Activated CD8-positive, alpha-beta memory T cell treated with anti-CD3 and anti-CD28 coated beads for 1 hour (primary cell): ENCODE data around the gene MYBL2.
"Not testable (repeated sequence)": the region's sequence is repeated elsewhere in the genome, so short reads cannot be mapped to it uniquely, and the experiment has no call there.

Experiments
- DNase-seq, 2 donors: peaks; one replicate each; pipeline ENCODE4 v3.0.0-alpha.2; 2020; ENCODE audit warnings: low read depth in 1 of 2; ENCODE audit errors: extremely low read depth in 1 of 2

Gene MYBL2

DNA sequence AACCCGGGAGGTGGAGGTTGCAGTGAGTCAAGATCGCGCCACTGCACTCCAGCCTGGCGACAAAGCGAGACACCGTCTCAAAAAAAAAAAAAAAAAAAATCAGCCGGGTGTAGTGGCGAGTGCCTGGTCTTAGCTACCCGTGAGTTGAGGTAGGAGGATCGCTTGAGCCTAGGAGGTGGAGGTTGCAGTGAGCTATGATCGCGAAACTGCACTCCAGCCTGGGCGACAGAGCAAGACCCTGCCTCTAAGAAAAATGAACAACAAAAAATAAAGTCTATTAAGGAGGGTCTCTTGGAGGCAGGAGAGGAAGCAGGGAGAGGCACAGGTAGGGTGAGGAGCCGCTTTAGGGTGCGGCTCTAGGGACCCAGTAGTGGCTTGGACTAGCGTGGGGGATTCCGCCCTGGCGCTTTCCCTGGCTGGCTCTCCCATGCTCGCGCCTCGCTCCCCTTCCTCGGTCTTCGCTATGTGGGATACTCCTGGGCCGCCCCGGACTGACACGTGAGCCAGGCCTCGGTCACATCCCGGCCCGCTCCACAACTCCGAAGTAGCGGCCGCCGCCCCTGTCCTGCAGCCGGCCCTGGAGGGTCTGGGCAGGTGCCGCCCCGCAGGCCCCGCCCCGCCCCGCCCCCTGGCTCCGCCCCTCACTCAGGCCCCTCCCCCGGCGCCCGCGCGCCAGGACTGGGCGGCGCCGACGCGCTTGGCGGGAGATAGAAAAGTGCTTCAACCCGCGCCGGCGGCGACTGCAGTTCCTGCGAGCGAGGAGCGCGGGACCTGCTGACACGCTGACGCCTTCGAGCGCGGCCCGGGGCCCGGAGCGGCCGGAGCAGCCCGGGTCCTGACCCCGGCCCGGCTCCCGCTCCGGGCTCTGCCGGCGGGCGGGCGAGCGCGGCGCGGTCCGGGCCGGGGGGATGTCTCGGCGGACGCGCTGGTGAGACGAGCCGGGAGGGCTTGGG is at the start of gene MYBL2:
Gene MYBL2 (plus strand): TSS at position 739 of the 953 bp plus-strand sequence. CDS start 170 bp downstream, at position 909.
- DNase-seq, result peak; percentile 11 to 47

DNA sequence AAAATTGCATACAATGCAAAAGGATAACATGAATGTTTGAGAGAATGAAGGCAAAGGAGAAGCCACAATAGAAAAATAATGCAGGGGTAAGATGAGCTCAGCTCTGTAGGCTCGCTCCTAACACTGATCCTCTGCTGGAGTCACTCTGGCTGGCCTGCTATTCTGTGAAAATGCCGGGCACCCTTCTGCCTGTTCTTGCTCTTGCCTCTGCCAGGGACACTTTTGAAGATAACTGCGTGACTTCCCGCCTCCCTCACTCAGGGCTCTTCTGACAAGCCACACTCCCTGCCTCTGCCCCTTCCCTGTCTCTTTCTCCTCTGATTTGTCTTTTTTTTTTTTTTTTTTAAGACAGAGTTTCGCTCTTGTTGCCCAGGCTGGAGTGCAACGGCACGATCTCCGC is 35.3 kb upstream of the MYBL2 start:
- DNase-seq, result no peak

DNA sequence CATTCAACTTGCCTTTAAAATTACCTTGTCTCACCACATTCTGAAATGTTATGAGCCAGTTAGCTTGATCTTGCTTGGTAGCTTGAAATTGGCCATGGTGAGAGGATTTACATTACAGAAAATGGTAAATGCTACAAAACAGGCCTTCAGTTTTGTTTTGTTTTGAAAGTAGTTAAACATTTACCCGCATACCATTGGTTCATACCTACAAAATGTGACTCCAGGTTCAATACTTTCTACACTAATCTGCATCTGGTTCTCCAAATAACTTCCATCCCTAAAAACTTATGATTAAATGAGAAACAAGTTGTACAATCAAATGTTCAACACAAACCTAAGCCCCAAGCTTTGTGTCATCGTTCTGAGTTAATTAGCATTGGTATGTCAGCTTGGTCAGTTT is 30.5 kb upstream of the MYBL2 start:
- no peak for DNase-seq

DNA sequence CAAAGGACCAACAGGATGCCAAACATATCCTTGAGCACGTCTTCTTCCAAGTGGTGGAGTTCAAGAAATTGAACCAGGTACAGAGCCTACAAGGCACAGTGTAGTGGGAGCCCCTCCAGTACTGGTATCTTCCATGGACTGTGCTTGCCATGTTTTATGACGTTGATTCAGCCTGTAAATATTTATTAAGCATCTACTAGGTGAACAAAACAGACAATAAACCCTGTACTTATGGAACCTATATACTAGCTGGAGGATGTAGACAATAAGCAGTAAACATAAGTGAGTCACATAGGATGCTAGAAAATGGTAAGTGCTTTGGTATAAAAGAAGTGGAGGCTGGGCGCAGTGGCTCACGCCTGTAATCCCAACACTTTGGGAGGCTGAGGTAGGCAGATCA is 24.4 kb upstream of the MYBL2 start:
- DNase-seq, result no peak

DNA sequence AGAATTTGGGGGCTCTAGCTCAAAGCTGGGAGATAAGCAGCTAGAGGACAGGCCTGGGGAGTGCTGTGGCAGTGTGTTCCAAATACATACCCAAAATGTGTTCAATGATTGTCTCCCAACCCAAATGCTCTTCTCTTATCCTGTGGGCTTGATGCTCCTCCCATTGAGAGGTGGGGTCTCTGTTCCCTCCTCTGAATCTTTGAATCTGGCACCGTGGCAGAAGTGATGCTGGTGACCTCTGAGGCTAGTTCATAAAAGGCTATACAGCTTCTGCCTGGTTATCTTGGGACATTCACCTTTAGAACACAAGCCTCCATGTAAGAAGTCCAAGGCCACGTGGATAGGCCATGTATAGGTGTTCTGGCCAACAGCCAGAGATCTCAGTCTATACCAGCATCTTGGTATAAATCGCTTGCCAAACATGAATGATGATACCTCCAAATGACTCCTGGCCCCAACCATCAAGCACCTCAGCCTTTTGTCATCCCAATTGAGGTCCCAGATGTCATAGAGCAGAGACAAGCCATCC is 15.9 kb upstream of the MYBL2 start:
- no peak for DNase-seq

DNA sequence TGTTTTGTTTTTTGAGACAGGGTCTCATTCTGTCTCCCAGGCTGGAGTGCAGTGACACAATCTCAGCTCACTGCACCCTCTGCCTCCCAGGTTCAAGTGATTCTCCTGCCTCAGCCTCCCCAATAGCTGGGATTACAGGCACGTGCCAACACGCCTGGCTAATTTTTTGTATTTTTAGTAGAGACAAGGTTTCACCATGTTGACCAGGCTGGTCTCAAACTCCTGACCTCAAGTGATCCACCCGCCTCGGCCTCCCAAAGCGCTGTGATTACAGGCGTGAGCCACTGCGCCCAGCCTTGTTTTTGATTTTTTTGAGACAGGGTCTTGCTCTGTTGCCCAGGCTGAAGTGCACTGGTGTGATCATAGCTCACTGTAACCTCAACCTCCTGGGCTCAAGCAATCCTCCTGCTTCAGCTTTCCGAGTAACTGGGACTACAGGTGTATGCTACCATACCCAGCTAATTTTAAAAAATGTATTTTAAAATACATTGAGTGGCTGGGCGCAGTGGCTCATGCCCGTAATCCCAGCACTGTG is 15.2 kb upstream of the MYBL2 start:
- not testable (repeated sequence) for DNase-seq

DNA sequence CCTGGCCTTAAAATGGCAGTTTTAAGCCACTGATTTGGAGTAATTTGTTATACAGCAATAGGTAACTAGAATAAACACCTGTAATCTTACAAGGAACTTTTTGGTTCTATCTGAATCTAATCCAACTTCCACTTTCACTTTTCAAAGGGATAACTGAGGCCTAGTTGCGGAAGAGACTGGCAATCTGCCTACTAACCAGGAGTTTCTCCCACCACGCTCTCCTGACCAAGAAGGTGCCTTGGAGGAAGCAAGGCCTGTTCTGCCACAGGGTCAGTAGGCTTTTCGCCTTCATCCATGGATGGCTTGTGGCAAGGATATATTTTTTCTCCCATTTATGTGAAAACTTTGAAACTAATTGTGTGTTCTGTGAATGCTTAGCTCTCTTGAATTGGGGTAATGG is 12.9 kb upstream of the MYBL2 start:
- no peak for DNase-seq

DNA sequence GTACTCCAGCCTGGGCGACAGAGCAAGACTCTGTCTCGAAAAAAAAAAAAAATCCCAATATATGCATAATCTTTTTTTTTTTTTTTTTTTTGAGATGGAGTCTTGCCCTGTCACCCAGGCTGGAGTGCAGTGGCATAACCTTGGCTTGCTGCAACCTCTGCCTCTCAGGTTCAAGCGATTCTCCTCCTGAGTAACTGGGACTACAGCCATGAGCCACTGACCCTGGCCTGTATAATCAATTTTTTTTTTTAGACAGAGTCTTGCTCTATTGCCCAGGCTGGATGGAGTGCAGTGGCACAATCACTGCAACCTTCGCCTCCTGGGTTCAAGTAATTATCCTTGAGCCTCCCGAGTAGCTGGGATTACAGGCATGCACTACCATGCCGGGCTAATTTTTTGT is 11.7 kb upstream of the MYBL2 start:
- not testable (repeated sequence) for DNase-seq

DNA sequence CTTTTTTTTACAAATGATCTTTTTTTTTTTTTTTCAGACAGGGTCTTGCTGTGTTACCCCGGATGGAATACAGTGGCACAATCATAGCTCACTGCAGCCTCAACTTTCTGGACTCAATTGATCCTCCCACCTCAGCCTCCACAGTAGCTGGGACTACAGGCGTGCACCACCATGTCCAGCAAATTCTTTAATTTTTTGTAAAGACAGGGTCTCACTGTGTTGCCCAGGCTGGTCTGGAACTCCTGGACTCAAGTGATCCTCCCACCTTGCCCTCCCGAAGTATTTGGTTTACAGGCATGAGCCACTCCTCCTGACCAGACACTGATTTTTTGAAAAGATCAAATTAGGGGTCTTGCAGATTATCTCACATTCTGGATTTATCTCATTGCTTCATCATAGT is 11.0 kb upstream of the MYBL2 start:
- DNase-seq, result no peak

DNA sequence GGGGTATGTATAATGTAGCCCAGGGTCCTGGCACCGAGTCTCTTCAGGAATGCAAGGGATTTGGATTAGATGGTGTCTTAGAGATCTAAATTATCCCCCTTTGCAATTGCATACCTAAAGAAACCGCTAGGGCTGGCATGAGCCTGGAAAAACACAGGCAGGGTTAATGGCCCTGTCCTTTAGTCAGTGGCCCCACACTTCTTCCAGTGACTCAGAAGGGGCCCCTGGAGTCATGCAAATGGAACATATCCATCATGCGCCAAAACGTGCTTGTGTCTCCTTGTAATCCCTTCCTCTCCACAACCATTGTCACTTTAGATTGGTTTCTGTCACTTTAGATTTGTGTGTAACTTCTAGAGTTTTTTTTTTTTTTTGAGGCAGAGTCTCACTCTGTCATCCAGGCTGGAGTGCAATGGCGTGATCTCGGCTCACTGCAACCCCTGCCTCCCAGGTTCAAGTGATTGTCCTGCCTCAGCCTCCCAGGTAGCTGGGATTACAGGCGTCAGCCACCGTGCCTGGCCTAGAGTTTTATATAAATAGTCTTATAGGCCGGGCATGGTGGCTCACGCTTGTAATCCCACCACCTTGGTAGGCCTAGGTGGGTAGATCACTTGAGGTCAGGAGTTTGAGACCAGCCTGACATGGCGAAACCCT is 8.7 kb upstream of the MYBL2 start:
- DNase-seq, result no peak

DNA sequence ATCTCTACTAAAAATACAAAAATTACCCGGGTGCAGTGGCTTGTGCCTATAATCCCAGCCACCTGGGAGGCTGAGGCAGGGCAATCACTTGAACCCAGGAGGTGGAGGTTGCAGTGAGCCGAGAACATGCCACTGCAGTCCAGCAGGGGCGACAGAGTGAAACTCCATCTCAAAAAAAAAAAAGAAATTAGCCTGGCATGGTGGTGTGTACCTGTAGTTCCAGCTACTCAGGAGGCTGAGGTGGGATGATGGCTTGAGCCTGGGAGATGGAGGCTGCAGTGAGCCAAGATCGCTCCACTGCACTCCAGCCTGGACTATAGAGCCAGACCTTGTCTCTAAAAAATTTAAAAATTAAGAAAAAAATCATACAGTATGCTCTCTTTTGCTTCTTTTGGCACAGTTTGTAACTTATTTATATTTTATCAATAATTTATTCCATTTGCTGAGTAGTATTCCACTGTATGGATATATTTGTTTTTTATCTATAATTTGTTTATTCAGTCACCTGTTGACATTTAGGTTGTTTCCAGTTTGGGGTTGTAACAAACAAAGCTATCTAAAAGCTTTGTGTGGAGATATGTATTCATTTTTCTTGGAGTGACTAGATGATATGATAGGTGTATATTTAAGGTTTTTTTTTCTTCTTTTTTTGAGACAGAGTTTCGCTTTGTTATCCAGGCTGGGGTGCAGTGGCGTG is 8.0 kb upstream of the MYBL2 start:
- DNase-seq, result no peak

DNA sequence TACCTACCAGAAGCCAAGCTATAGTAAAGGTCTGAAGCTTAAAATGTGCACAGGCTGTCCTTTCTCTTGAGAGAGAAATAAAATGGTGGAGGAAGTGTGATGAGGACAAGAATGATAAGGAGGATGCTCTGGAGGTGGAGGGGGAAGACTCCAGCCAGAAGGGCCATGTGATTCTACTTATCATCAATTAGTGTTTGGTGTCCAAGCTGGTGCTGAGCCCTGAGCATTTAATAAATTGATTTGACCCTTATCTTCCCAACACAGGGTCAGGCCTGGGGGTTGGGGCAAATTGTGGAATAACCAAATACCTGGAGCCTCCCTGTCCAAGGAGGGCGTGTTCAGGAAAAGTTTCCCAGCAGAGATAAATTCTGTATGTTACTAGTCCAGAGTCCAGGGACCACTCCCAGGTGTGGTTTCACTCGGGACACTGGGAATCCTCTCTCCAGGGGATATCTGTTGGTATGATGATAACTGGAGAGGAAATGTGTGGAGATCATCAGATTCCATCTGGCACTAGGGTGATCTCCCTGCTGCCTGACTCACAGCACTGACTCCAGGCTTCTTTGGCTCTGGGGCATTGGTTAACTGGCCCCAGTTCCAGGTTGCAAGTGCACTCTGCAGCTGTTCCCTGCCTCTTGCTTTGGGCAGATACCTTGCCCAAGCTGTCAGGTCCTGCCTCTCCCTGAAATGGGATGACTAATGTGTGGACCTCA is 3.8 kb upstream of the MYBL2 start:
- no peak for DNase-seq

DNA sequence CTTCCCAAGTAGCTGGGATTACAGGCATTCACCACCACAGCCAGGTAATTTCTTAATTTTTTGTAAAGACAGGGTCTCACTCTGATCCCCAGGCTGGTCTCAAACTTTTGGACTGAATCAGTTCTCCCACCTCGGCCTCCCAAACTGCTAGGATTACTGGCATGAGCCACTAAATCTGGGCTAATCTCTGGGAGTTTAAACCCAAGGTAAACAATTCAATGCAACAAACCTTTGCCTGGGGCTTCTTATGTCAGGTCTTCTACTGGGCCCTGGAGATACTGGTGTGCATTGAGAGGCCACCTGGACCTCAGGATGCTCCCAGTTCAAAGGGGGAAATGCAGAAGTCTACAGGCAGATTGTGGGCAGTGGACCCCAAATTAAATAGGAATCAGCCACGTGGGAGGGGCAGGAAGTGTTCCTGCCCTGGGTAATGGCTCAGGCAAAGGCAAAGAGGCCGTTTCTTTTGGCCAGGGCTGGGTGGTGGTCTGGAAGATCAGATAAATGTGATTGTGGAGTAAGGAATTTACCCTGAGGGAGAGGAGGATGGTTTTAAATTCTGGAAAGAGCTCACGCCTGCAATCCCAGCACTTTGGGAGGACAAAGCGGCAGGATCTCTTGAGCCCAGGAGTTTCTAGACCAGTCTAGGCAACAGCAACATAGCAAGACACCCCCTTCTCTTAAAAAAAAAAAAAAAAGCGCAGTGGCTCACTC is 1.3 kb upstream of the MYBL2 start:
- no peak for DNase-seq

DNA sequence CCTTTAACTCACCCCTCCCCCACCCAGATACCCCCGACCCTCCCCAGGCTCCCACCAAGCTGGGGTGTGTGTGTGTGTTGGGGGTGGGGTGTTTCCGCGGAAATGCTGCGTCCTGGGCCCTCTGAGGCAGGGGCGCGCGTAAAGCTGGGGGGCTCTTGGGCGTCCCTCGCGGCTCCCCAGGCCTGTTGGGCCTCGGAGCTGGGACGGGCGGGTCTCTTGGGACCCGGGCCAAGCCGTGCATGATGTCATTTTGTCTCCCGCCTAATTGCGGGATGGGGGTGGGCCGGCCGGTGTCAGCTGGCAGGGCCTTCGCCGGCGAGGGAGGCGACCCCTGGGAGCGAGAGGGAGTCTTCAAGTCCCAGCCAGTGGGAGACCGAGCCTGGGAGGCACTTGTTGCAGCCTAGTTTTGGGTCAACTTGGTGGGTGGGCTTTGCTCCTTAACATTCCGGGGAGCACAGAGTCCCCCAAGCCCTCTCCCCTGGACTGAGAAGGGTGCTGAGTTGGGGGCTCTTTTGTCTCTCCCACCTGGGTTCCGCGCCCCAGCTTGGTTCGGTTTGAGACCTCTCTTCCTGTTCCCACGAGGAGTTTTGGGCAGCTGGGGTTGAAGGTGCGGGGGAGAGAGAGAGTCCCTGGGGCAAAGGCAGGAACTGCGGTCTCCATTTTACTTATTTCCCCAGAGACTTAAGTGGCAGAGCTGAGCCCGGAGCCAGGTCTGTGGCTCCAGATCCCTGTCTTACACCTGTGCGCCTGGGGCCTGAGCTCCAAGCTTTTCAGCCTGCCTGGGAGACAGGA is 623 bp downstream of the MYBL2 start:
- no peak for DNase-seq

DNA sequence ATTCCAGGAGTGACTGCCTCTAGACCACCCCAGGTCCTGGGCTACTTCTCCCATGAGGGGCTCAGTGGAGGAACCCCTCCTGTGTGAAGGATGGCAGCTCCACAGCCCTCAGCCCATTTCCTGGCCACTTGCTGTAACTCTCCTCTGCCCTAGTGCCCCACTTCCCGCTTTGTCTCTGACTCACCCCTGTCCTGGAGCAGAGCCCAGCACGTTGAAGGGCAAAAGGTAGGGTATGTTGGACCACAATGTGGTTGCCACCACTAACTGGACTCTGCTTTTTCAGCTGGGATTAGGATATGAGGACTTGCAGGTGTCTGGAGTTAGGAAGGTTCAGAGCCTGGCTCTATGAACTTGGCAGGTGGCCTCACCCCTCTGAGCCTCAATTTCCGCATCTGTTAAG is 2.4 kb downstream of the MYBL2 start:
- no peak for DNase-seq

DNA sequence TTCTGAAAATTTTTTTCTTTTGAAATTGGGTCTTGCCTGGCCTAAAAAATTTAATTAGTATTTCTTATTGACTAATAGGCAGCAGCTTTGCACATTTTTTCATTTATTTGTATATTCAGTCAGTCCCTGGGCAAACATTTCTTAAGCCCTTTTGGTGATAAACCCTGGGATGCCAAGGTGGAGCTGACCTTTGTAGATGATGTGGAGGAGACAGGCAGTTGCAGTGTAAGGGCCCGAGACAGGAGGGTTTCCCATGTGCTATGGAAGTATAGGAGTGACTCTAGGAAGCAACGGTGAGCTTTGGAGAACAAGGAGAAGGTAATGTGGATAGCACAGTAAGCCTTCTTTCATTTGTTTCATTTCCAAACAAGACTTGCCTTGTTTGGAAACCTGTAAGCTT is 3.5 kb downstream of the MYBL2 start:
- DNase-seq, result no peak

DNA sequence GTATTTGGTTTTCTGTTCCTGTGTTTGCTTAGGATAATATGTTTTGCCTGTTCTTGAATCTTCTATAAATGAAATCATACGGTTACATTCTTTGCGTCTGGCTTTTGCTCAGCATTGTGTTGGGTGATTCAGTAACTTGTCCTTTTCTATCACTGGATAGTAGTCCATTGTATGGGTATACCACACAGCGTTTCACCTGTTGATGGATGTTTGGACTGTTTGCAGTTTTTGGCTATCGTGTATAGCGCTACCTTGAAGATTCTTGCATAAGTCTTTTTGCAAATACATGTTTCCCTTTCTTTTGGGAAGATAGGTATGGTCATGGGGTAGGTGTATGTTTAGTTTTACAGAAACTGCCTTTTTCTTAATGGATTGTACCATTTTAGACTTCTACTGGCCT is 9.5 kb downstream of the MYBL2 start:
- no peak for DNase-seq

DNA sequence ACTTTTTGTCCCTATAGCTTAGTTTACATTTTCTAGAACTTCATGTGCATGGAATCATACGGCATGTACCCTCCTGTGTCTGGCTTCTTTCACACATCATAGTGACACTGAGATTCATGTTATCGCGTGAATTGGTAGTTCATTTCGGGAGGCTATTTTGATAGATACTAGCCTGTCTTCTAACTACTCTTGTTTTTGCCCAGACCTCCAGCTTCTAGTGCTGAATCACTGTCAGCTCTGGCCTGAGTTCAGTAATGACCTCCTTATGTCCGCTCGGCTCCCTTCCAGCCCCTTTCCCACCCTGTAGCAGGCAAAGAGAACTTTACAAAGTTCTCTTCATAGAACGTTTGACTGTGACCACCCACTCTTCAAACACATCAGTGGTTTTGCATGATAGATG is 14.1 kb downstream of the MYBL2 start:
- DNase-seq, result no peak

DNA sequence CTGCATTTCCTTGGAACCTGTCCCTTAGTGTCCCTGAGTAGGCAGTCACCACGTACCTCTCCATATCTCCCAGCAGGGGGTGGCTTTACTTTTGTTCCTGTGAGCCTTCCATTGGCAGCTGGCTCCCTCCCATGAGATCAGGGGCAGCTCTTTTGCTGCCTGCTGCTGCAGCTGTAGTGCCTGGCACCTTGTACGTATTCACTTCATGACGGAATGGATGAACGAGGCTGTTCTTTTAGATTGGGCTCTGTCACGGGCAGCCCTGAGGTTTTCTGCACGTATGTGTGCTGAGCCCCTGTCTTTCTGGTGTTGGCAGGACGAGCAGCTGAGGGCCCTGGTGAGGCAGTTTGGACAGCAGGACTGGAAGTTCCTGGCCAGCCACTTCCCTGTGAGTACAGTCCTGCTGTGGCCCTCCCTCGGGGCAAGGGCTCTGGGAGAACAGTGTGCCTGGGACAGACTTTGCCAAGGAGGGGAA is 14.6 kb downstream of the MYBL2 start:
- no peak for DNase-seq
